Mesodermal cell (in vitro differentiated cells): ENCODE measurements around the gene ZNF598.

Source experiments
- H3K27ac ChIP-seq: 2 replicates; pipeline ENCODE4 v1.7.0; 2013; ENCODE audit warnings: mild to moderate bottlenecking, low read depth, low read length, moderate library complexity; ENCODE audit not compliant: severe bottlenecking
- H3K36me3 ChIP-seq: 2 replicates; pipeline ENCODE4 v1.7.1; 2013; ENCODE audit warnings: mild to moderate bottlenecking, low read length, moderate library complexity; ENCODE audit not compliant: control insufficient read depth, insufficient read depth
- H3K4me1 ChIP-seq: one replicate; pipeline ENCODE4 v1.7.1; 2013; ENCODE audit warnings: mild to moderate bottlenecking, low read length; ENCODE audit not compliant: insufficient read depth, control insufficient read depth, poor library complexity, severe bottlenecking
- H3K4me3 ChIP-seq: 2 replicates; pipeline ENCODE4 v1.7.0; 2013; ENCODE audit warnings: low read length, control low read depth, mild to moderate bottlenecking; ENCODE audit not compliant: insufficient read depth, poor library complexity, severe bottlenecking; ENCODE audit errors: extremely low read depth
- H3K9me3 ChIP-seq: 2 replicates; pipeline ENCODE4 v1.7.1; 2013; ENCODE audit warnings: mild to moderate bottlenecking, low read length, moderate library complexity; ENCODE audit not compliant: control insufficient read depth
- WGBS, 2 experiments: methylation state at CpG; one replicate each; pipeline ENCODE4 v1.1.5; 2013; ENCODE audit warnings: missing lambda C conversion rate in 2 of 2; ENCODE audit not compliant: insufficient coverage in 2 of 2; 5-methylcytosine and 5-hydroxymethylcytosine counted together

ZNF598 gene

DNA sequence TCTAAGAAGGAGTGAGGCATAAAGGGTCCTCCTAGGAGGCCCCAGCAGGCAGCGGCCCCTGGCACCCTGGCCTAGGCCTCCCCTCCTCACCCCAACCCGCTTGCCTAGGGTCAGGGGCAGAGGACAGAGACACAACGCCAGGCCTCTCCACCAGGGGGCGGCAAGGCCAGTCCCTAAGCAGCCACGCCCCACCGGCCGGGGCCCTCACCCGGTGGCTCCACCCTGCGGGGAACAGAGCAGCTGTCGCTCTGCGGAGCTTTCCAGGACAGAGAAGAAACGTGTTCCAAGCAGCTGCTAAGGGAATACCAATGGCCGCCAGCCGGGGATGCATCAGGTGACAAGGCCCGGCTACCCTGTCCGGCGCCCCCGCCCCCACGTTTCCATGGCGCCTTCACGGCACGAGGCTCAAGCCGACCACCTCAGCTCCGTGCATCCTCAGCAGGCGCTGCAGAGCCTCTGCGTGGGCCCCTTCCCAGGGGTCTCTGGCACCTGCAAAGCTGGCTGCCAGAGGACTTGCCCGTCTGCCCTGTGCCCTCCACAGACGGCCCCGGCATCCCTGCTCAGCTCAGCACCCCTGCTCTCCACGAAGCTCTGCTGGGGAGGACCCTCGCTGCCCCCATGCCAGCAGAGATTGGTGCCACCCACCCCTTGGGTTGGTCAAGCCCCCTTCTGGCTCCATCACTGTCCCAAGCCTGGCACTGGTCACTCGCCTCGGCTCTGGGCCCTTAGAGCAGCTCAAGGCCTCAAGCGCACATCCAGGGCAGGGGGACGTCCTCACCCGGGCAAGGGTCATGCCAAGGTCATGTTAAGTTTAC is 5.6 kb downstream of the ZNF598 start:
- 30 to 34% methylated on average over 33 to 36 of the region's 36 CpGs for WGBS, 2 experiments
- Histone ChIP-seq H3K4me1 (peaks cover 28% of the 10 kb centered on the region), H3K27ac (peak overlapping the region; percentile 57), H3K36me3 (peaks cover 75% of the 10 kb centered on the region), H3K4me3 (no peak overlapping the region), H3K9me3 (no peaks in the 10 kb centered on the region)

DNA sequence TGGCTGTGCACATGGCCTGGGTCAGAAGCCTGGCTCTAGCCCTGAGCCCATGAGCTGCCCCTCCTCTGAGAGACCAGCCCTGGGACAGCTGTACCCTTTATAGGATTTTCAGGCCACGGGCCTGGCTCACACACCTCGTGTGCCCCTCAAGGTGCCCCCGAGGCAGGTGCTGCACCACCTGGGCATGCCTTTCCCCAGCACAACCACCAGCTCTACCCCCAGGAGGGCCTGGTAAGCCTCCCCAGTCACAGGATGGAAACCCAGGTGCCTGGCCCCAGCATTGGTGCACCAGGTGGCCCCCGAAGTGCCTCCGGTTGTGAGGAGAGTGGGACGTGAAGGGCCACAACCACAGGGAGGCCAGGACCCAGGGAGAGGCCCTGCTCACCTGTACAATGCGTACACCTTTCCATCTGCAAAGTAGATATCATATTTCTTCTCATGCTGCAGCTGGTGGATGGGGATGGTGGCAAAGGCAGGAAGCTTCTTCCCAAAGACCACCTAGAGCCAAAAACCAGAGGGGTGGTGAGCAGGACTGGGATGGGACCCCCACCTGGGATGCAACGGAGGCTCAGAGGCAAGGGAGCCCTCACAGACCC is 6.3 kb downstream of the ZNF598 start:
- H3K4me3 ChIP-seq = no peak overlapping the region

DNA sequence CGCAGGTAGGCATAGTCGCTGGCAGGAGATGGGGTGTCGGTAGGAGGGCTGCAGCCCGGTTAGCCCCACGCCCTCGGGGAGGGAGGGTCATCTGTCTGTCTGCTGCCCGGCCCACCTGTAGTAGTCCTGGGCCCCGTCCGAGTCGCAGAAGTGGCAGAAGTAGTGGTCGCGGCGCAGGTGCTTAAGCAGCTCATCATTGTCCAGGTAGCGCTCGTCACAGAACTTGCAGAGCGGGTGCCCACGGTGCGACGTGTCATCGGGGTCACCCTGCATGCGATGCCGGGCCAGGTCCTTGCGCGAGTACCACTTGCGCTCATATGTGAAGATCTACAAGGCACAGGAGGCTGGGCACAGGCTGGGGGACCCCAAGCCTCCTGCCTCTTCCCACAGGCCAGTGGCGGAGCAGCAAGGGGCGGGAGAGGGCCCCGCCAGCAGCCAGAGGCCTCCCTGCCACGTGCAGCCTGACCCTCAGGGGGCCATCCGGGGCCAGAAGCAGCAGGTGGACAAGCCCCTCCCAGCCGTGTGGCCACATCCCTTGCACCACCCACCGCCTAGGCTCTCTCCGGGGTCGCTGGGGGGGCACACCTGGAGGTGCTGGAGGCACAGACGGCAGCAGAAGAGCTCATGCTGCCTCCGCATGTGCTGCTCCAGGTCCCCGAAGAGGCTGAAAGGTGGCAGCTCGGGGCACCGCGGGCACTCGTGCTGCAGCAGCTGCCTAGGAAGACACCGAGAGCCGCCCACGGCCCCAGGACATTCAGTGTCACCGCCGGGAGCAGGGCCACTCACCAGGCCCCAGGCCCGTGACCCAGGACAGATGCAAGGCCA is 7.0 kb downstream of the ZNF598 start:
- WGBS, 2 experiments = 96 to 97% methylated on average over 47 of the region's 47 CpGs

More for the DNA sequence above, 6.3 kb downstream of the ZNF598 start:
- H3K4me1 ChIP-seq = peaks cover 28% of the 10 kb centered on the region
- H3K27ac ChIP-seq = no peak overlapping the region
- 79 to 90% methylated on average over 3 to 8 of the region's 8 CpGs for WGBS, 2 experiments
- H3K9me3 ChIP-seq = no peaks in the 10 kb centered on the region
- peaks cover 78% of the 10 kb centered on the region for H3K36me3 ChIP-seq

DNA sequence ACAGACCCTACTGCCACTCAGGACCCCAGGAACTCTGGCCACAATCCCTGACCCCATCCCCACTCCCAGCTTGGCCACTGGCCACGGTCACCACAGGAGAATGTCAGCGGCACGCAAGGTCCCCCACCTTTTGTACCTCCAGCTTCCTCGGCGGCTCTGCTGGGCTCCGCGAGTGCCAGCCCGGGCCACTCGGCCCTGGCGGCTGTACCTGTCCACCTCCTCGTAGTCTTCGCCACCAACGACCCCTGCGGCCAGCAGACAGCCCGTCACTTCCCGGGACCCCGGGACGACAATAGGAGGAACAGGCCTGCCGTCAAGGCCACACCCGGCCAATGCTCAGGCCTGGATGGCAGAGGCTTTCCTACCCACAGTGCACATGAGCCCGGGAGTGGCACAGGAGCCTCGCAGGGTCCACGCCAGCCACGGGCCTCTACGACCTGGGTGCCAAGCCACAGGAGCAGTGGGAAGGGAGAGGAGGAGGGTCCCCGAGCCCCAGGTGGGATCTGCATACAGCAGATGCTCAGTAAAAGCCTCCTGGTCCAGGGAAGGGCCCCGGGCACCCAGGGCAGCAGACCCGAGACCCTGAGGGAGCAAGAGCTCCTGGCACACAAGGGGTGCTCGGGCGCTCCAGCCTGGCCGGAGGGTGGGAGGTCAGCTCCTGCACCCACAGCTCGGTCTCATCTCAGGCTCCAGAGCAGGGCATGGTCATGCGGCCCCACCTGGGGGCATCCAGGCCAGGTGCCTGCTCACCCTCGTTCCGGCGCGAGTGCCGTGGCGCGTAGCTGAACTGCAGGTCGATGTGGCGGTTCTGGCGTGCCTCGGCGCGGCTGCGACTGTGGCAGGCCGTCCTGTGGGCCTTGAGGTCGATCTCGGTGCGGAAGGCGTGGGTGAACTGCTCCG is 7.9 kb downstream of the ZNF598 start:
- Histone ChIP-seq H3K27ac (no peak overlapping the region), H3K4me1 (peaks cover 16% of the 10 kb centered on the region), H3K36me3 (peaks cover 78% of the 10 kb centered on the region), H3K4me3 (no peak overlapping the region), H3K9me3 (no peaks in the 10 kb centered on the region)
- WGBS, 2 experiments = 97% methylated on average over 52 to 53 of the region's 53 CpGs

More for the DNA sequence above, 7.0 kb downstream of the ZNF598 start:
- Histone ChIP-seq H3K9me3 (no peaks in the 10 kb centered on the region), H3K4me1 (peaks cover 25% of the 10 kb centered on the region), H3K36me3 (peaks cover 78% of the 10 kb centered on the region), H3K27ac (no peak overlapping the region), H3K4me3 (no peak overlapping the region)

DNA sequence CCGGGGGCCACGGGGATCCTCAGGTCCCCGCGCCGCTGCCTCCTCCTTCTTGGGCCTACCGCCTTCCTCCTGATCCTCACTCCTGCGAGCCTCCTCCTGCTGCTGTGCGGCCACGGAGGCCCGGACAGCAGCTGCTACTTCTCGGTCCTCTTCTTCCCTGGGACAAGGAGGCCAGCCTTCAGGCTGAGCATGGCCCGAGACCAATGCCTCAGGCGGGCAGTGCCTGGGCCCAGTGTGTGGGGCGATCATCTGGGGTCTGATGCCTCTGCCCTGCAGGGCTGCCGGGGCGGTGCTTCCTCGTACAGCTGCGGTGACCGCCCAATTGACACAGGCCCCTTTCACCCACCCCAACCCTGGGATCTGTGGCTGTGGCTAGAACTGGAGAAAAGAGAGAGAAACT is 8.6 kb downstream of the ZNF598 start:
- 99% methylated on average over 17 to 19 of the region's 19 CpGs for WGBS, 2 experiments
- Histone ChIP-seq H3K4me1 (peaks cover 14% of the 10 kb centered on the region), H3K27ac (no peak overlapping the region), H3K4me3 (no peak overlapping the region), H3K36me3 (peaks cover 75% of the 10 kb centered on the region), H3K9me3 (no peaks in the 10 kb centered on the region)

DNA sequence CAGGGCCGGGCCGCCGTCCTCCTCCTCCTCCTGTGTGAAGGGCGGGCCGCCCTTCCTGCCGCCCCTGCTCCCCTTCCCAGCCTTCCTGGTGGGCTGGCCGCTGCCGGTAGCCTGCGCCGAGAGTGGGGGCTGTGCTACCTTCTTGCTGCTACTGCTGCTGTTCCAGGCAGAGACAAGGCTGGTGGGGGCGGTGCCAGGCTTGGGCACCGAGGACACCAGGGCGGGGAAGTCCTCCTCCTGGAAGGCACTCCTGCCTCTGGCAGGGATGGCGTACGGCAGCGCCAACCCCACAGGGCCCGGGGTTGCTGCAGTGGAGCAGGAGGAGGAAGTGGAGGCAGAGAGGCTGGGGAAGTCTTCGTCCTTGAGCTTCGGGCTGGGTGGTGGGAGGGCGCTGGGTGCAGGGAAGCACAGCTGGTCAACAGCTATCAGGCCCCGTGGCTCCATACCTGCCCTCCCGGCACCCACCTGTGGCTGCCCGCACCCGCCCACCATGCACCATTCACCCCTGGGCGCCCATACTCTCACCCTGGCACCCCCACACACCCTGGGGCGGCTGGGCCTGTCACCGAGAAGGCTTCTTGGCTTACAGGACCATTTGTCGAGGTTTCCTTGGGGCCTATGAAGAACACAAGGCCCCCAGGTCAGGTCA is 9.6 kb downstream of the ZNF598 start:
- peaks cover 13% of the 10 kb centered on the region for H3K4me1 ChIP-seq
- peaks cover 73% of the 10 kb centered on the region for H3K36me3 ChIP-seq
- H3K4me3 ChIP-seq = no peak overlapping the region
- no peak overlapping the region for H3K27ac ChIP-seq
- 96 to 97% methylated on average over 21 to 22 of the region's 28 CpGs for WGBS, 2 experiments
- no peaks in the 10 kb centered on the region for H3K9me3 ChIP-seq

DNA sequence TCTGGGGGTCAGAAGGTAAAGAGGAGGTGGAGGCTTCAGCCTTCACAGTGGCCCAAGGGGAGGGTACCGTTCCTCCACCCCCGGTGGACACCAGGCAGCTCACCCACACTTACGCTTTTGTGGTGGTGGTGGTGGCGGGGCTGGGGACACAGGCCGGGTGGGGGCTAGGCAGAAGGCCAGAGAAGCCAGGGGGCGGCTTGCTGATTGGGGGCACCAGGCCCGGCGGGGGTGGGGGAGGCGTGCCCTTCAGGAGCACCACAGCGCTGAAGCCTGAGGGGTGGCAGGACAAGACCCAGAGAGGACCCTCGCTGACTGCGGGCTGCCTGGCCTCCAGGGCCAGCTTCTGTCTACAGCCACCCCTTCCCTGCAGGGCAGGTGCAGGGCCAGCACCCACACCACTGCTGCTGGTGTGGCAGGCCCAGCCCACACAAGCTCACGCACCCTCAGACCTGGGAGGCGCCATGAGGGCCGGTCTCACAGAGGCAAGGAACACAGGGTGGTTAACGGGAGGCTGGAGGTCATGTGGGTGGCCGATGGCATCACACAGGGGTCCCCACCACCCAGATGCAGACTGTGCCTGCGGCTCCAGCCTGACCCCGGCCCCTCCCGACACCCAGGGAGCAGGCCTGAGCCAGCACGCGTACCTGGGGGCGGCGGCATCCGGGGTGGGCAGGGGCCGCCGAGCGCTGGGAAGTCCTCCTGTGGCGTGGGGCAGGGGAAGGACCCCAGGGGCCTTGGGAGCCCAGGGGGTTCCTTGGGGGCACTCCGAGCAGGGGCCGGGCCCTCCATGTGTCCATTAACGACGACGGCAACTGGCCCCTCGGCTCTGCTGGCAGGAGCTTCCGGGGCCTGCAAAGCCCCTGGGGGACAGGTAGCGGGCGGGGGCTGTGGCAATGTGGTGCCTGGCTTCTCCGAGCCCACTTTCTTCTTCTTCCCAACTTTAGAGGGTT is 10.5 kb downstream of the ZNF598 start:
- Histone ChIP-seq H3K4me1 (peaks cover 5% of the 10 kb centered on the region), H3K27ac (no peak overlapping the region), H3K4me3 (no peak overlapping the region), H3K36me3 (peaks cover 73% of the 10 kb centered on the region), H3K9me3 (no peaks in the 10 kb centered on the region)
- 93 to 97% methylated on average over 32 to 36 of the region's 39 CpGs for WGBS, 2 experiments

DNA sequence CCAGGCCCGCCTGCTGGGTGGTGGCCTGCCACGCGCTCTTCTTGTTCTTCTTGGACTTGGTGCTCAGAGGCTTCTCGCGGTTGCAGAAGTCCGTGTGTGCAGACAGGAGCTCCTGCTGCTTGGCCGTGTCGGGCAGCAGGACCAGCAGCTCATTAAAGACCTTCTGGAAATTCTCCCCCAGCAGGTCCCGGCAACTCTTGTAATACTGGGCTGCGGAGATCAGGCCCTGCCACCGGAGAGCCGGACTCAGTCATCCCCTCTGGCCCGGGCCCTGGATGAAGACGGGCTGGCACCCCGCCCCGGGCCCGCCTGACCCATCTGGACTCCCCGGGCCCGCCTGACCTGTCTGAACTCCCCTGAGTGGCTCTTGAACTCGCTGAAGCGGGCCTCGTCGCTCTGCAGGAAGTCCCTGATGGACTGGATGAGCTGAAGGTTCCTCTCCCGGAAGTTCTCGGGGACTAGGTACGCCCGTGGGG is 11.2 kb downstream of the ZNF598 start:
- 98 to 99% methylated on average over 18 to 27 of the region's 27 CpGs for WGBS, 2 experiments
- Histone ChIP-seq H3K27ac (no peak overlapping the region), H3K36me3 (peaks cover 70% of the 10 kb centered on the region), H3K9me3 (no peaks in the 10 kb centered on the region), H3K4me3 (no peak overlapping the region), H3K4me1 (peaks cover 5% of the 10 kb centered on the region)
